ENCODE data around the gene IRF2BPL. TPM values are rescaled to one million over a fixed set of nuclear protein-coding genes. Genes with fewer than 3 reads are reported as not detected.

The IRF2BPL gene
- total and polyA plus RNA-seq, 9 of the 15 experiments (the other 6 are each of a cell fraction or from before 2014, with no cell fraction given): 0.52 to 21.6 (median 2.5) TPM

- Histone ChIP-seq H3K9me1 (ENCODE audit: control insufficient read depth, insufficient read depth, low read length) (peaks cover 5% of the 10 kb centered on the region), H3K79me2 (ENCODE audit: control insufficient read depth, insufficient read depth, low read length) (peaks cover 42% of the 10 kb centered on the region), H3K27ac (ENCODE audit: extremely low read depth, low read depth, low read length) (peak overlapping the region; percentile 61; the same call in 1 of the 3 replicates), H3K4me2 (ENCODE audit: insufficient read depth, low read length) (no peak overlapping the region), H3K4me1 (replicated peaks in 1 of 2; ENCODE audit: control insufficient read depth in 2 of 2, insufficient read depth in 2 of 2, low read length in 2 of 2) (peaks cover 21 to 47% of the 10 kb centered on the region in 2 experiments), H3K9me3 (replicated peaks; ENCODE audit: control insufficient read depth, insufficient read depth, low read depth, low read length) (no peaks in the 10 kb centered on the region), H4K20me1 (replicated peaks; ENCODE audit: control insufficient read depth, insufficient read depth, low read length) (peaks cover 4% of the 10 kb centered on the region; the same call in 1 of the 2 replicates), H2AFZ (ENCODE audit: low read depth, low read length) (no peak overlapping the region), H3K27me3 (ENCODE audit: control insufficient read depth in 2 of 2, insufficient read depth in 2 of 2, low read length in 2 of 2) (no peaks in the 10 kb centered on the region), H3K4me3 (no peak overlapping the region), H3K9ac (ENCODE audit: insufficient read depth in 1 of 2, low read depth in 2 of 2, low read length in 2 of 2) (no peak overlapping the region), H3K36me3 (ENCODE audit: control insufficient read depth, insufficient read depth, low read length) (peaks cover 24% of the 10 kb centered on the region; the same call in 2 of the 3 replicates)
- in situ Hi-C loops (cut with MboI): no loop called here
- CTCF ChIA-PET (ENCODE audit: low intra/inter-chr PET ratio): no interaction called here
- TF ChIP-seq CTCF (IDR thresholded peaks at IDR 0.05 in 2 of 3, conservative IDR thresholded peaks at IDR 0.05 in 1 of 3; ENCODE audit: insufficient read depth in 2 of 3, low read depth in 1 of 3, low read length in 3 of 3) (peak in 1 of 3 experiments; percentile 13; a peak in 1 of 6 replicates), NCOA6 (IDR thresholded peaks at IDR 0.05) (no peak), RAD21 (CRISPR knock-in tag; conservative IDR thresholded peaks at IDR 0.05 in 1 of 2, IDR thresholded peaks at IDR 0.05 in 1 of 2) (peak in 1 of 2 experiments; percentile 31; a peak in 2 of 4 replicates)
- WGBS (ENCODE audit: insufficient coverage, low coverage, missing lambda C conversion rate): 52% methylated on average over 15 of the region's 17 CpGs
- no peak for DNase-seq (ENCODE audit: extremely low read depth in 1 of 4, low spot score in 3 of 4)
- intact Hi-C loops (cut with micrococcal nuclease): loop anchor here (5.0 to 10.0 kb wide), 2 partner anchors 34 to 108 kb away; no protein-coding TSS in a partner anchor
- FAIRE-seq: no peak
- BruUV-seq (replicated peaks): no TSS peak
- POLR2A ChIA-PET: interaction anchor here (0.5 to 1.6 kb wide), 9 partner anchors 9 to 210 kb away, joined by 3 to 10 read pairs (median 3); partner anchors contain the start of gene ANGEL1
- ATAC-seq: 0 out of 3 replicates have a peak, but pooled peaks have one; percentile 13
These were observed 5.2 kb downstream of the IRF2BPL start for GRCh38 chr14:77023001-77023996.

All from K562 (cell line).